Fibroblast of skin of abdomen (primary cell): ENCODE data around the gene ZNF880. TPM values are rescaled to one million over a fixed set of nuclear protein-coding genes. Genes with fewer than 3 reads are reported as not detected.
"Not testable (repeated sequence)": the region's sequence is repeated elsewhere in the genome, so short reads cannot be mapped to it uniquely, and the experiment has no call there.

Experiments used
- DNase-seq: peaks from one replicate; pipeline ENCODE4 v3.0.0-alpha.2; 2013
- polyA plus RNA-seq, 2 experiments: library from polyadenylated mRNA; unstranded; fragments of 120-200 nt; gene quantifications; one replicate each; pipeline ENCODE4 v1.2.1, GENCODE V29; 2013; ENCODE audit not compliant: insufficient read length in 2 of 2

ZNF880 gene
- 11.0 TPM for polyA plus RNA-seq (2013, experiment 1 of 2; ENCODE audit: insufficient read length)
- polyA plus RNA-seq (2013, experiment 2 of 2; ENCODE audit: insufficient read length), result 11.5 TPM

DNA sequence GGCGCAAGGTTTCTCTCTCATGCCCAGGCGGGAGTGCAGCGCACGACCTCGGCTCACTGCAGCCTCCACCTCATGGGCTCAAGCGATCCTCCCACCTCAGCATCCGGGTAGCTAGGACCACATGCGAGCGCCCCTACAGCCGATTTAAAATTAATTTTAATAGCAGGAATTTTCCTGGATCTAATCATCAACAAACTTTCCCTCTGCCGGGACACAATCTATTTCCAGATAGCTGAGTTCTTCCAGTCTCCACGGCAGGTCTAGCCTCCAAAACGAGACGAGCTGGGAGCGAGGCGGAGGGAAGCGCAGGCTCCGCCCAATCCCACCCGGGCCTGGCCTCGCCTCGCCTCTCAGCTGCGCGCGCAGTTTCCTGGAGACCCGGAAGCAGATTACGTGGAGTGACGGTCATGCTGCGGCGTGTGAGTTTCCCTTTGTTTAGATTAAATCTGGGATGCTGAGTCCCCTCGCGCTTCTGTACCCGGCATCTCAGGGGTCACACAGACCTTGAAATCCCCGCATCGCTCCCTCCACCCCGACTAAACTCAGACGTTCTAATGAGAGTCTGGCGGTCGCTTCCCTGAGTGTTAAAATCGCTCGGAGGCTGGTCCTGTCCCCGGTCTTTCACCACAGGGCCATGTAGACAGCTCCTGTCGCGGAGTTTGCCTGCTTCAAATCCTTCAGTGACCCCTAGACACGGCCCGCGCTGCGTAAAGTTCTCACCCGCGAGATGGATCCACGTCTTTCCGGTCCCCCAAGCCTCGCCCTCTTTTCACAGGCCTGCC is at the start of gene ZNF880:
Gene ZNF880, plus strand, starts transcription at position 365 of the 782 bp plus-strand sequence. Its CDS starts 43 bp downstream, at position 408.
- peak; percentile 94 for DNase-seq

DNA sequence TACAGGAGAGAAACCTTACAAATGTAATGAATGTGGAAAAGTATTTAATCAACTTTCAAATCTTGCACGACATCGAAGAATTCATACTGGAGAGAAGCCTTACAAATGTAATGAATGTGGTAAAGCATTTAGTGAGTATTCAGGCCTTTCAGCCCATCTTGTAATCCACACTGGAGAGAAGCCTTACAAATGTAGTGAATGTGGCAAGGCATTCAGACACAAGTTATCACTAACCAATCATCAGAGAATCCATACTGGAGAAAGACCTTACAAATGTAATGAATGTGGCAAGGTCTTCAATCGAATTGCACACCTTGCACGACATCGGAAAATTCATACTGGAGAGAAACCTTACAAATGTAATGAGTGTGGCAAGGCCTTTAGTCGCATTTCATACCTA is 47.3 kb upstream of the ZNF880 start:
- DNase-seq, result no peak

DNA sequence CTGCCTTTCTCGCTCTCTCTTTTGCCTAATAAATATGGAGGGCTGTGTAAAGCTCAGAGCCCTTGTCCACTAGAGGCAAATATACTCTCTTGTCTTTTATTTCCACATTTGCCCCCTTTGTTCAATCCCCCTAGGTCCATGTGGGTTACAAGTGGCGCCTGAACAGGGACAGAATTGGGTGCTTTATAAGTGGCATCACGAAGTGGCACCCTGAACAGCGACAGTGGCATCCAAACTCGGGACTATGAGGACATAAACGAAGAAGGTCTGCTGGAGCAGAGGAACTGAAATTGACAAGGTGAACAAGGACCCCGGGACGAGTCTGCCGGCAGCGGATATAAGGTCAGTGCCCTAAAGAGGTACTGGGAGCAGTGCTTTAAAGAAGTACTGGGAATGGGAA is 38.0 kb upstream of the ZNF880 start:
- DNase-seq, result no peak

DNA sequence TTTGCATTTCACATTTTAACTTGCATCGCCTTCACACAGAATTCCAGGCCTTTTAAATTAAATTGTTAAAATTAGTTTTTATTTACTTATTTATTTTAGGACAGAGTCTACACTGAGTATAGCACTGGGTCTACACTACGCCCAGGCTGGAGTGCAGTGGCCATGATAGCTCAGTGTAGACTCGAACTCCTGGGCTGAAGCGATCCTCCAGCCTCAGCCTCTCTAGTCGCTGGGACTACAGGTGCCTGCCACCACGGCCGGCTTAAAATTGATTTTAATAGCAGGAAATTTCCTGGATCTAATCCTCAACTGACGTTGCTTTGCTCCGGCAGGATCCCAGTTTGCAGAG is 34.0 kb upstream of the ZNF880 start:
- no peak for DNase-seq

DNA sequence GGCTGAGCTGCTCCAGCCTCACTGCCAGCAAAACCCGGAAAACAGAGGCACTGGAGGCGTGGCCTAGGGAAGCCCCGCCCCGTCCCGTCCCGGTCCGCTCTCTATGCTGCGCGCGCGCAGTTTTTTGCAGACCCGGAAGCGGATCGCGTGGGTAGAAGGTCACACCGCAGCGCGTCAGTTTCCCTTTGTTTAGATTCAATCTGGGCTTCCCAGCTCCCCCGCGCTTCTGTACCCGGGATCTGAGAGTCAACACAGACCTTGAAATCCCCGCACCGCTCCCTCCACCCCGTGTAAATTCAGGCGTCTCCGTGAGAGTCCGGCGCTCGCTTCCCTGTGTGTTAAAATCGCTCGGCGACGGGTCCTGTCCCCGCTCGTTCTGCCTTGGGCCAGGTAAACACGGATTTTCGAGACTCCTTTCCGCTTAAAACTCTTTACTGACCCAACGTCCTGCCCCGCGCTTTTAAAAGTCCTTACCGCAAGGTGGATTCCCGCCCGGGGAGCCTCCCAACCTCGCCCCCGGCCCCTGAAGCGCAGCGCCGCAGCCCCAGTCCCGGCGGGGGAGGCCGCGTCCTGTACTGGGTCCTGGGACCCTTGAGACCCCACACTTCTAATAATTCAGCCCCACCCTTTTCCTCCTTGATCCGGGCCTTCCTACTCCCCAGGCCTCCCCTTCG is 33.5 kb upstream of the ZNF880 start, which contains the start of gene ZNF610:
Gene ZNF610, plus strand, starts transcription at position 127 of the 674 bp plus-strand sequence. CDS start 12,930 bp downstream, outside the sequence.
- peak; percentile 85 for DNase-seq

DNA sequence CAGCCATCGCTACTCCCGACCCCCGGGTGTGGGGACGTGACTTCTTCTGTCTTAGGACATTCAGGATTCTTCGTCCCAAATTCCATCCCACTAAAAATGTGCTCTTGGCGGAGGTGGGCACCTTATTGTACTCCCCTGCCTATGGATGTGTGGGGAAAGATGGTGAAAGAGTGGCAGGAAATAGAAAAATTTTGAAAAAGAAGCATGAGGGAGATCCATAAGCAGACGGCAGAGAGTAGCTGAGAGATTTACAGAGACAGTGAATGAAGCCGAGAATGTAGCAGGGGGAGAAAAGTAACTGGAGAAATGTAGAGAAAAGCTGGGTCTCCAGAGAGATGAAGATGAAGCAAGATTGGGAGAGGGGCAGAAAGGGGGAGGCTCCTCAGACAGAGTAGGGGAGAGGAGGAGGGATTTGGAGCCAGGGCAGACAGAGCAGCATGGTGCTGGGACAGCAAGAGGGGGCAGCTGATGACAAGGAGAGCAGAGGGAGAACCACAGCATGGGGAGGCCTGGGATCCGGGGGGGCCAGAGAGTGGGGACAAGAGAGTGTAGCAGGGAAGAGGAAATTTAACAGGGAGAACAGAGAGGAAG is 32.8 kb upstream of the ZNF880 start:
- DNase-seq, result no peak

DNA sequence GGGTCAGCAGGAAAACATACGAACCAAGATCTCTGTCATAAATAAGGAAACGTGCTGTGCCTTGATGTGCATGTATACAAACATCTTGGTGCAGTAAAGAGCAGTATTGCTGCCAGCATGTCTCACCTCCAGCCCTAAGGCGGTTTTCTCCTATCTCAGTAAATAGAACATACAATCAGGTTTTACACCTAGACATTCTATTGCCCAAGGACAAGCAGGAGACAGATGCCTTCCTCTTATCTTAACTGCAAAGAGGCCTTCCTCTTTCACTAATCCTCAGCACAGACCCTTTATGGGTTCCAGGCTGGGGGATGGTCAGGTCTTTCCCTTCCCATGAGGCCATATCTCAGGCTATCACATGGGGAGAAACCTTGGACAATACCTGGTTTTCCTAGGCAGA is 30.7 kb upstream of the ZNF880 start:
- DNase-seq, result not testable (repeated sequence)

DNA sequence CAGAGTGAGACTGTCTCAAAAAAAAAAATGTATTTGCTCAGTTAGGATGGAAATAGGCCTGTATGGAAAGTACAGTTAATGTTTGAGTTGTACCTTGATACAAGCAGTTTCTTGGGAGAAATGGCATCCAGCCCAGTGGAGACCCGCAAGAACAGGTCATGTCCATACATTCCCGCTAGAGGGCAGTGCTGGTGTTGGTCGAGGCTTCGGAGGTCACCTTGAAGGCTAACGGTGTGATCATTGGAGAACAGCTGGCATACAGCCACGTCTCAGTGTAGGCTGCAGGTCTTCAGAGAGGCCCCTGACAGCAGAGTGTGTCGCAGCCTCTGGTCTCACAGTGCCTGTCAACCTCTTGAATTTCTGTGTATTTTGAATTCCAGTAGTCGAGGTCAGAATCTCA is 26.2 kb upstream of the ZNF880 start:
- DNase-seq, result no peak

DNA sequence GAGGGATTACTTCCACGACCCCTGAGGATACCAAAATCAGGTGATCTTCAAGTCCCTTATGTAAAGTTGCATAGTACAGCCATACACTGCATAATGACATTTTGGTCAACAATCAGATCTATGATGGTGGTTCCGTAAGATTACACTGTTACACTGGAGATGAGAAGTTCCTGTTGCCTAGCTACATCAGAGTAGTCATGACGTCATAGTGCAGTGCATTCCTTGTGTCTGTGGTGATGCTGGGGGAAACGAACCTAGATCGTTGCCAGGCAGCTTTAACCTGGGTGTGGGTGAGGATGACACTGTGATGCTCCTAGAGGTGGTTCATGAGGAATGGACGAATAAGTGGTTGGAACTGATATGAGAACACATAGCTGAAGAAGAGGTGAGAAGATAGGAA is 24.6 kb upstream of the ZNF880 start:
- no peak for DNase-seq

DNA sequence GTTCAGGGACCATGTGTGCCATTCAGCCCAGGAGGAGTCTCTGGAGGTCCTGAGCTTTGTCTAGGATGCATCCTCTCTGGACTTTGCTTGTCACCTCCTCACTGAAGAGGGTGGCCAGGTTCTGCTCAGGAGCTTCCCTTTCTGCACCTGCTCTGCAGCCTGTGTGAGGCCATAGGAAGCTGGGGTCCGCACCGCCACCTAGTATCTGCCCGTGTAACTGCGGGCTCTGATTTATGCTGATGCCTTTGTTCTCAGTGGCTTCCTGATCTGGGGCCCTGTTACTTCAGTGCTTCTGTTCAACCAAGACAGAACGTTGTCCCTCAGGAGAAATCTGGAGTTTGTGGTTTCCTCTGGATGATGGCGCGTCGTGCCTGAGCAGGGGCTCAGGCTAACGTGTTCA is 18.2 kb upstream of the ZNF880 start:
- DNase-seq, result no peak

DNA sequence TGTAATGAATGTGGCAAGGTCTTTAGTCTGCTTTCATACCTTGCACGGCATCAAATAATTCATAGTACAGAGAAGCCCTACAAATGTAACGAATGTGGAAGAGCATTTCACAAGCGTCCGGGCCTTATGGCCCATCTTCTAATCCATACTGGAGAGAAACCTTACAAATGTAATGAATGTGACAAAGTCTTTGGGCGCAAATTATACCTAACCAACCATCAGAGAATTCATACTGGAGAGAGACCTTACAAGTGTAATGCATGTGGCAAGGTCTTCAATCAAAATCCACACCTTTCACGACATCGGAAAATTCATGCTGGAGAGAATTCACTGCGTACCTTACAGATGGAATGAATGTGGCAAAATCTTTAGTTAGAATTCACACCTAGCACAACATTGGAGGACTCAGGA is 3.3 kb upstream of the ZNF880 start:
- no peak for DNase-seq

DNA sequence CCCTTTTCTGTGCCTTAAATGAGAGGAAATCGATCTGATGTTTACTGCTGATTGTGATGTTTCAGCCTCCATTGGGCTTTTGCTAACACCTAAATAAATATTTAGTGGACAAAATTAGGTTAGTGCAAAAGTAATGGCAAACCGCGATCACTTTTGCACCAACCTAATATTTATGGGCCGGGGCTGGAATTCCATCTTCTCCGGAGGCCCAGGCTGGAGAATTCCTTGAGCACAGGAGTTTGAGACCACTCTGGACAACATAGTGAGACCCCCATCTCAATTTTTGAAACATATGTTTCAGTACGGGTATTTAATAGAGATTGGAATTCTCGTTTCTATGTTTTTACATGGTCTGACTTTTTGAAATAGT is 603 bp downstream of the ZNF880 start:
- no peak for DNase-seq

DNA sequence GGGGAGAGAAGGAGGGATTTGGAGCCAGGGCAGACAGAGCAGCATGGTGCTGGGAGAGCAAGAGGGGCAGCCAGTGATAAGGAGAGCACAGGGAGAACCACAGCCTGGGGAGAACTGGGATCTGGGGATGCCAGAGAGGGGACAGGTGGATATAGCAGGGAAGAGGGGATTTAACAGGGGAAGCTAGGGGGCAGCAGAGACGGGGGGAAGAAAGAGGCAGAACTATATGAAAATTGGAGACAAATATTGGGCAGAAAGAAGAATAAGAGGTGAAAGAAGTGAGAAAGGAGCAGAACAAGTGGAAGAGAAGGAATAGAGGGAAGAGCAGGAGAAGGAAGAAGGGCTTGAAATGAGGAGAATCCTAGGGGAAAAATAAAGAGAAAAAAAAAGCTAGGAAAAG is 21.4 kb downstream of the ZNF880 start:
- no peak for DNase-seq

DNA sequence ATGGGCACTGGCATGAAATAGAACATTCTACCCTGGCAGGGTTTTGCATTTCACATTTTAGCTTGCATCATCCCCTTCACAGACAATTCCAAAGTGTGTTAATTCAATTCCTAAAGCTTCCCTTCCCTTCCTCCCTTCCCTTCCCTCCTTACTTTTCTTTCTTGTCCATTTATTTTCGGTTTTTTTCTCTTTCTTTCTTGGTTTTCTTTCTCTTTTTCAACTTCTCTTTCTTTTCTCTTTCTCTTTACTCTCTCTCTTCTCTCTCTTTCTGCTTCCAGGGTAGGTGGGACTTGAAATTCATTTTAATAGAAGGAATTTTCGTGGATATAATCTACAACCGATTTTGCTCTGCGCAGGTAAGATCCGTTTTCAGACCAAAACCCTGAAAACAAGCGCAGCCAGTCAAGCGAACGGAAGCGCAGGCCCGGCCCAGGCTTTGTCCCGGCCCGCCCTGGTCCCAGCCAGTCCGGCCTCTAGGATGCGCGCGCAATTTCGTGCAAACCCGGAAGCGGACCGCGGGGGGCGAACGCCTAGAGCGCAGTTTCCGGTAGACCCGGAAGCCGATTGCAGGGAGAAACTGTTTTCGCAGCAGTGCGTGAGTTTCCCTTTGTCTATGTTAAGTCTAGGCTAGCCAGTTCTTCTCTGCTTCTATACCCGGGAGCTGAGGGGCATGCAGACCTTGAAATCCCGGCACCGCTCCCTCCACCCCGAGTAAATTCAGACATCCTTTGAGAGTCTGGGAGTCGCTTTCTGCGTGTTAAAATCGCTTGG is 27.8 kb downstream of the ZNF880 start, which contains the start of gene ZNF528:
Gene ZNF528, plus strand, starts transcription at position 540 of the 771 bp plus-strand sequence. CDS start 4,165 bp downstream, outside the sequence.
- DNase-seq, result peak; percentile 96

DNA sequence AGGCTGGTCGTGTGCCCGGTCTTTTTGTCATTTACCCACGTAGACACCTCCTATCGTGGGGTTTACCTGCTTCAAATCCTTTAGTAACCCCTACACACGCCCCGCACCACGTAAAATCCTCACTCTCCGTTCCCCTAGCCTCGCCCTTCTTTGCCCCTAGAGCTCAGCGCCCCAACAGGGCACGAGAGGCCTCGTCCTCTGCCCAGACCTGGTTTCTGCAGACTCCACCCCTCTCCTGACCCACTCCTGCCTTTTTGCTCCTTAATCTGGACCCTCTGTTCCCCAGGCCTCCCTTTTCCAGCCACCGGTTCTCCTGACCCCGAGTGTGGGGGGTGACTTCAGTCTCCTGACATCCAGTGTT is 28.3 kb downstream of the ZNF880 start:
- DNase-seq, result peak; percentile 6

DNA sequence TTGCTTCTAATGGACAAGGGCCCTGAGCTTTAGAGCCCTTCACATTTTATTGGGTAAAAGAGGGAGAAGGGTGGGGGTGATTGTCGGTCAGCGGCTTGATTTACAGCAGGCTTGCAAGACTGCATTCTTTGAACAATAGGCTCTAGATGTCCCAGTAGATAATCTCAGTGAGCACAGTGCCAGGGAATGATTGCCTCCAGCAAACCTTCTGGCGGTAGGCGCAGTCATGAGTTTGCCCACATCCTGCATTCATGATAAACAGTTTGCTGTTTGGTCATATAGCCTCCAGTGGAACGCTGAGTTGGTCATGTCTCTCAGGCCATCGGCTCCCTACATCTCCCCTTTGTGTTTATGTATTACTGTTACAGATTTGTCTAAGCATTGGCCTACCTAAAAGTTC is 40.6 kb downstream of the ZNF880 start:
- DNase-seq, result no peak

DNA sequence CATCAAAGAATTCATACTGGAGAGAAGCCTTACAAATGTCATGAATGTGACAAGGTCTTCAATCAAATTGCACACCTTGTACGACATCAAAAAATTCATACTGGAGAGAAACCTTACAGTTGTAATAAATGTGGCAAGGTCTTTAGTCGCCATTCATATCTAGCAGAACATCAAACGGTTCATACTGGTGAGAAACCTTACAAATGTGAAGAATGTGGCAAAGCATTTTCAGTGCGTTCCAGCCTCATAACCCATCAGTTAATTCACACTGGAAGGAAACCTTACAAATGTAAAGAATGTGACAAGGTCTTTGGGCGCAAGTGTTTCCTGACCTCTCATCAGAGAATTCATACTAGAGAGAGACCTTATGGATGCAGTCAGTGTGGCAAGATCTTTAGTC is 46.0 kb downstream of the ZNF880 start:
- DNase-seq, result no peak

DNA sequence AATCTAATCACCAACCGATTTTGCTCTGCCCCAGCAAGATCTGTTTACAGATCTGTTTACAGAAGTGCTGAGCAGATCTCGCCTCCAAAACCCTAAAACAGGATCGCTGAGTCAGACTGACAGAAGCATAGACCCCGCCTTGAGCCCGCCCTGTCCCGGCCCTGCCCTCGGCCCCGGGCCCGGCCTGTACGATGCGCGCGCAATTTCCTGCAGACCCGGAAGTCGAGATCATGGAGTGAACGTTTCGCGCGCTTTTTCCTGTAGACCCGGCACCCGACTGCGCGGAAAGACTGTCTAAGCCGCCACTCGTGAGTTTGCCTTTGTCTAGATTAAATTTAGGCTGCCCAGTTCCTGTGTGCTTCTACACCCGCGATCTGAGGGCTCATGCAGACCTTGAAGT is 59.2 kb downstream of the ZNF880 start, which contains the start of gene ZNF534:
Gene ZNF534, plus strand, starts transcription at position 212 of the 400 bp plus-strand sequence. CDS start 2,327 bp downstream, outside the sequence.
- DNase-seq, result no peak
